ENCODE data around the gene PPP2R2C. TPM values are rescaled to one million over a fixed set of nuclear protein-coding genes. Genes with fewer than 3 reads are reported as not detected.

Gene PPP2R2C
- total and polyA plus RNA-seq, 9 of the 15 experiments (the other 6 are each of a cell fraction or from before 2014, with no cell fraction given) = 0.04 to 0.06 TPM; not detected in 7

DNA sequence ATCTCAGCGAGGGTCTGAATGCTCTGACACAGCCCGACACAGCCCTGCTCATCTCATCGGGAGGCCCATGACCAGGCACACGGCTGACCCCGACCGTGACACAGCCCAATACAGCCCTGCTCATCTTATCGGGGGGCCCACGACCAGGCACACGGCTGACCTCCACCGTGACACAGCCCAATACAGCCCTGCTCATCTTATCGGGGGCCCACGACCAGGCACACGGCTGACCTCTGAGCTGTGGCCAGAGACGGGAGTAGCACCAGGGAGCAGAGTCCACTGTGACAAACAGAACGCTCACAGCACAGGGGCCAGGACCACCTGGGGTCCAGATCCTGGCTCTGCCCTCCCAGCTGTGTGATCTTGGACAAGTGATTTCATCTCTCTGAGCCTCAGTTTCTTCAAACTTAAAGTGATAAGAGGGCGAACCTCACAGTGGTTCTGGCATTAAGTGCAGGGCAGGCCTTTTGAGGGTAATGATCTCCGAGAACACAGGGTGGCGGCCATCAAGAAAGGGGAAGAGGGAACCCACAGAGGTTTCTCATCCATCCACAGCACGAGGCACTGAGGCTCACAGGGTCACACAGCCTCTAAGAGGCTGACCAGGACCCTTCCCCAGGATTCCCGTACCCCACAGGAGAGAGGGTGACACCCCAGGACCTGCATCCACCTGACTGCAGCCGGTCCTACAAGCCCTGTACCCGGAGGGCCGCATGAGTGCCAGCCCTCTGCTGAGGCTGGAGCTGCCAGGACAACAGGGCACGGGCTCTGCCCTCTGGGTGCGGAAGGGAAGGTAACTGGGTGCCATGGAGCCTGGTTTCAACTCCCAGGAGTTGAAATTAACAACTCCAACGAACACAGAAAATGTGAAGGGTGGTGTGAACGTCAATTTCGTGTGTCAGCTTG lies 142.7 kb downstream of the PPP2R2C start:
- no peak for ATAC-seq

More for the DNA sequence above, 142.7 kb downstream of the PPP2R2C start:
- H3K4me2 ChIP-seq (ENCODE audit: insufficient read depth, low read length) = peak overlapping the region; percentile 24; the same call in 1 of the 2 replicates
- no peaks in the 10 kb centered on the region for H3K9me3 ChIP-seq (replicated peaks; ENCODE audit: control insufficient read depth, insufficient read depth, low read depth, low read length)
- no peaks in the 10 kb centered on the region for H3K79me2 ChIP-seq (ENCODE audit: control insufficient read depth, insufficient read depth, low read length)
- no TSS peak for BruUV-seq (replicated peaks)
- H3K4me3 ChIP-seq = no peak overlapping the region
- H3K9me1 ChIP-seq (ENCODE audit: control insufficient read depth, insufficient read depth, low read length) = peaks cover 2% of the 10 kb centered on the region
- H3K36me3 ChIP-seq (ENCODE audit: control insufficient read depth, insufficient read depth, low read length) = no peaks in the 10 kb centered on the region
- ChIA-PET POLR2A (interaction anchor here (0.6 to 0.7 kb wide), 2 partner anchors 65 to 198 kb away, joined by 3 read pairs; no protein-coding TSS in a partner anchor), CTCF (ENCODE audit: low intra/inter-chr PET ratio) (interaction anchor here (2.5 kb wide), 1 partner anchor 79 kb away, joined by 9 read pairs; no protein-coding TSS in a partner anchor)
- no peak overlapping the region for H2AFZ ChIP-seq (ENCODE audit: low read depth, low read length)
- peak; percentile 15 to 29 (median 18) for DNase-seq (ENCODE audit: extremely low read depth in 1 of 4, low spot score in 3 of 4)
- H3K27me3 ChIP-seq (ENCODE audit: control insufficient read depth in 2 of 2, insufficient read depth in 2 of 2, low read length in 2 of 2) = peaks cover 4 to 24% of the 10 kb centered on the region in 2 experiments; a peak in 3 of 5 replicates
- in situ Hi-C loops (cut with MboI) (loop anchor here (5.0 kb wide), 2 partner anchors 77 to 332 kb away; no protein-coding TSS in a partner anchor), intact Hi-C loops (cut with micrococcal nuclease) (loop anchor here (5.0 kb wide), 1 partner anchor 218 kb away; no protein-coding TSS in a partner anchor)
- H3K4me1 ChIP-seq (replicated peaks in 1 of 2; ENCODE audit: control insufficient read depth in 2 of 2, insufficient read depth in 2 of 2, low read length in 2 of 2) = peaks cover 0 to 8% of the 10 kb centered on the region in 2 experiments; a peak in 2 of 5 replicates
- H3K9ac ChIP-seq (ENCODE audit: insufficient read depth in 1 of 2, low read depth in 2 of 2, low read length in 2 of 2) = no peak overlapping the region; a peak in 1 of 4 replicates
- 1% methylated on average over 25 of the region's 28 CpGs for WGBS (ENCODE audit: insufficient coverage, low coverage, missing lambda C conversion rate)
- no peak overlapping the region for H3K27ac ChIP-seq (ENCODE audit: extremely low read depth, low read depth, low read length)
- peaks cover 10% of the 10 kb centered on the region for H4K20me1 ChIP-seq (replicated peaks; ENCODE audit: control insufficient read depth, insufficient read depth, low read length)
- TF ChIP-seq TAL1 (IDR thresholded peaks at IDR 0.05) (peak; percentile 49; the same call in 1 of the 2 replicates), CHAMP1 (IDR thresholded peaks at IDR 0.05) (no peak), CBFA2T3 (IDR thresholded peaks at IDR 0.05) (peak; percentile 68), XRCC5 (IDR thresholded peaks at IDR 0.05; ENCODE audit: low read depth, low read length) (no peak), SLC30A9 (CRISPR knock-in tag; IDR thresholded peaks at IDR 0.05) (no peak), TCF3 (CRISPR knock-in tag; IDR thresholded peaks at IDR 0.05) (peak; percentile 57), RFX5 (IDR thresholded peaks at IDR 0.05; ENCODE audit: low read depth, low read length) (no peak), CBFA2T2 (conservative IDR thresholded peaks at IDR 0.05) (peak; percentile 64), MXI1 (IDR thresholded peaks at IDR 0.05; ENCODE audit: low read depth, low read length) (no peak)
- TF ChIP-seq, protein P1, sequence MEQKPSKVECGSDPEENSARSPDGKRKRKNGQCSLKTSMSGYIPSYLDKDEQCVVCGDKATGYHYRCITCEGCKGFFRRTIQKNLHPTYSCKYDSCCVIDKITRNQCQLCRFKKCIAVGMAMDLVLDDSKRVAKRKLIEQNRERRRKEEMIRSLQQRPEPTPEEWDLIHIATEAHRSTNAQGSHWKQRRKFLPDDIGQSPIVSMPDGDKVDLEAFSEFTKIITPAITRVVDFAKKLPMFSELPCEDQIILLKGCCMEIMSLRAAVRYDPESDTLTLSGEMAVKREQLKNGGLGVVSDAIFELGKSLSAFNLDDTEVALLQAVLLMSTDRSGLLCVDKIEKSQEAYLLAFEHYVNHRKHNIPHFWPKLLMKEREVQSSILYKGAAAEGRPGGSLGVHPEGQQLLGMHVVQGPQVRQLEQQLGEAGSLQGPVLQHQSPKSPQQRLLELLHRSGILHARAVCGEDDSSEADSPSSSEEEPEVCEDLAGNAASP (IDR thresholded peaks at IDR 0.05) = no peak
- FAIRE-seq = no peak
